ENCODE measurements around the gene TFPI2.
"Not testable (repeated sequence)": the region's sequence is repeated elsewhere in the genome, so short reads cannot be mapped to it uniquely, and the experiment has no call there.

Gene TFPI2

GRCh38 chr7:93914581-93915066 lies 24.1 kb upstream of the TFPI2 start:
- TF ChIP-seq CTCF (IDR thresholded peaks at IDR 0.05; ENCODE audit: borderline replicate concordance, insufficient read depth, low read depth, low read length), result no peak
- no peak overlapping the region for H3K4me3 ChIP-seq (ENCODE audit: low read depth, low read length)

- TF ChIP-seq CTCF (IDR thresholded peaks at IDR 0.05; ENCODE audit: borderline replicate concordance, insufficient read depth, low read depth, low read length), result no peak
- no peak overlapping the region for H3K4me3 ChIP-seq (ENCODE audit: low read depth, low read length)
These were observed 22.6 kb upstream of the TFPI2 start for GRCh38 chr7:93913197-93913596.

DNA sequence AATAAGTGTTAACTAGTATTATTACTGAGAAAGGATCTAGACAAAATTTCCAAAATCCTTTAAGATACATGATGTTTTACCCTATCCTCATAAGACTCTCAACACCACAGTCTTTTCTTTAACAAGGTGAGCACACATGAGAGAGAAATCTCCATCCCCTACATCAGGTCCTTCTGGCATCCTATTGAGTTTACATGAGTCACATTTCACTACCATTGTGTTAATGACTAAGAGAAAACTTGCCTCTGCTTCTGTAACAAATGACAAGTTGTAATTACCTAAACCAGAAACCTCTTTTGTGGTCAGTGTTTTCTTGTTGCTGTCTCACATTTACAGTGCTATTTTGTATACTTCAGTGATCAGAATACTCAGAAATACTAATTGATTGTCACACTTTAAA lies 21.1 kb upstream of the TFPI2 start:
- H3K4me3 ChIP-seq (ENCODE audit: low read depth, low read length), result not testable (repeated sequence)

DNA sequence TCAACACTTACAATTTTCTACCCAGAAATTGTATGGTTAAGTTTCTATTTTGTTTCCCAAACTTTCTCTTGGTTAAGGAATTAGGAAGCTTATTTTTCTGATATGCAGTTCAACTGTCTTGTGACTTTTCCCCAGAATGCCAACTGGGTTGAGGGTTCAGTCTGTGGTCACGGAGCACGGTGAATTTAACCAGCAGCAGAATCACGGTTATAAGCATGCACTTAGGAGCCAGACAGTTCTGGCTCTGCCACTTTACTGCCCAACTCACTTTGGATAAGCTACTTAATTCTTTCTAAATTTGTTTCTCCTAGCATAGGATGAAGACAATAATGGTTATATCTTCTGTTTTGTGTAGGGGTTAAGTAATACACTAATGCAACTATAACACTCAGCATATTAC lies 20.7 kb upstream of the TFPI2 start:
- H3K4me3 ChIP-seq (ENCODE audit: low read depth, low read length), result not testable (repeated sequence)

- no peak for TF ChIP-seq CTCF (IDR thresholded peaks at IDR 0.05; ENCODE audit: borderline replicate concordance, insufficient read depth, low read depth, low read length)
- H3K4me3 ChIP-seq (ENCODE audit: low read depth, low read length), result no peak overlapping the region
These were observed 19.8 kb upstream of the TFPI2 start for GRCh38 chr7:93910076-93910994.

DNA sequence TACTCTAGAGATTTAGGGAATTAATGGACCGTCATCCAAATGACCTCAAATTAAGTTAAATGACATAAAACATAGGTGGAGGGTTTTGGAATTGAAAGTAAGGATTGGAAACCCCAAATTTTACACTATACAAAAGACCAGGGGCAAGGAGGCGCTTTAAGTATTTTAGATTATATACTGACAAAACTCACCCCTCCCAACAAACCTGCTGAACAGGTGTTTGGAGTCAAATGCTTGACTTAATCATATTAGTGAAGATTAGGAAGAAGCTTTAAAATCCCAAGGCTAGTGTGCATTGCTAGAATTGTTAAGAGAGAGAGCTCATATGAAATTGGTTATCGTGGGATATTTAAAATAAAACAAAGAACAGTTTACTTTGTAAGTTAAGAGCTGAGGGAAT lies 15.7 kb upstream of the TFPI2 start, which contains the start of gene GNGT1:
GNGT1 (plus strand) TSS at position 301 of the 400 bp plus-strand sequence. CDS start 180 bp downstream, outside the sequence.
- TF ChIP-seq CTCF (IDR thresholded peaks at IDR 0.05; ENCODE audit: borderline replicate concordance, insufficient read depth, low read depth, low read length), result no peak

GRCh38 chr7:93902777-93903423 lies 12.3 kb upstream of the TFPI2 start:
- TF ChIP-seq CTCF (IDR thresholded peaks at IDR 0.05; ENCODE audit: borderline replicate concordance, insufficient read depth, low read depth, low read length), result peak; percentile 63; the same call in 1 of the 2 replicates
- no peak overlapping the region for H3K4me3 ChIP-seq (ENCODE audit: low read depth, low read length)

More for the DNA sequence above, 15.7 kb upstream of the TFPI2 start, which contains the start of gene GNGT1:
- H3K4me3 ChIP-seq (ENCODE audit: low read depth, low read length), result no peak within 1 kb of the TSS

DNA sequence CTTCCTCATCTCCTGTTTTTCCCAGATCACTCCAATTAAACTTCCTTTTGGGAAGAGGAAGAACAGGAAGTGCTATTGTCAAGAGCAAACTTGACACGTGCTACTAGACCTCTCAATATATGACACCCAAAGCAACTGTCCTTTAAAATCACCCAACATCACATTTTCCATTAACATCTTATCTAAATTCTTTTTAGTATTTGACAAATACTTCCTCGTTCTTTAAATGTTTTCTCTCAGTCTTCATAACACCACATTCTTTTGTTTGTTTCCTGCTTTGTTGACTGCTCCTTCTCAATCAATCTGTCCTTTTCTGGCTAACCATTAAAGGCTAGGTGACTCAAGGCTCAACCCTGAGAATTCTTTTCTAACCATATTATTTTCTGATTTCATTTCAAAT lies 7.1 kb upstream of the TFPI2 start:
- no peak for TF ChIP-seq CTCF (IDR thresholded peaks at IDR 0.05; ENCODE audit: borderline replicate concordance, insufficient read depth, low read depth, low read length)

More for the DNA sequence above, 7.1 kb upstream of the TFPI2 start:
- no peak overlapping the region for H3K4me3 ChIP-seq (ENCODE audit: low read depth, low read length)

Measured in GM12875 (cell line).